Ovary (tissue), 9 donors: ENCODE results near the gene PXDC1. TPM values are rescaled to one million over a fixed set of nuclear protein-coding genes. Genes with fewer than 3 reads are reported as not detected.

Source experiments
- DNase-seq, 5 donors: peaks; one replicate each; pipeline ENCODE4 v3.0.0-alpha.2; 2019 to 2020
- H3K27ac ChIP-seq, 2 donors: fragments of 200-600 bp; one replicate each; pipeline versions ENCODE4 v1.5.1 to v1.8.0; 2019 to 2022
- H3K27me3 ChIP-seq: fragments of 200-600 bp; one replicate; pipeline ENCODE4 v1.8.0; 2022
- H3K36me3 ChIP-seq: fragments of 200-600 bp; sonication (generic); one replicate; pipeline ENCODE4 v1.5.1; 2019
- H3K4me1 ChIP-seq: one replicate; pipeline ENCODE4 v1.8.1; 2013; ENCODE audit warnings: mild to moderate bottlenecking, moderate library complexity; ENCODE audit not compliant: insufficient read depth
- H3K4me3 ChIP-seq: fragments of 200-600 bp; sonication (generic); one replicate; pipeline ENCODE4 v1.5.1; 2017
- H3K9me3 ChIP-seq, 2 donors: fragments of 200-600 bp in 1 of 2; sonication (generic) in 1 of 2; one replicate each; pipeline versions ENCODE4 v1.5.1 to v1.8.1; 2013 to 2019; ENCODE audit warnings: mild to moderate bottlenecking in 1 of 2, moderate library complexity in 1 of 2
- EP300 ChIP-seq: sonication (generic); formaldehyde crosslinking; IDR thresholded peaks from one replicate; pipeline ENCODE4 v1.6.1; 2017; ENCODE audit warnings: antibody characterized with exemption
- POLR2A ChIP-seq: fragments of 450-650 bp; IDR thresholded peaks from one replicate; pipeline ENCODE4 v1.6.1; 2017; ENCODE audit warnings: antibody characterized with exemption, mild to moderate bottlenecking, moderate library complexity
- WGBS, 3 donors: extraction: QIAGEN DNeasy Blood & Tissue Kit in 1 of 3; methylation state at CpG; one replicate each; pipeline versions ENCODE4 v1.1.5 to v1.1.7; 2013 to 2017; 5-methylcytosine and 5-hydroxymethylcytosine counted together
- intact Hi-C, 4 donors: fragments of 100-400 bp; cut with DNase I; formaldehyde crosslinking; loops; one replicate each; pipeline versions ENCODE4 v1.11.0 to v1.15.1; 2022 to 2023
- polyA plus RNA-seq, 2 donors: library from polyadenylated mRNA; stranded (reverse); fragments of 200-250 nt in 1 of 2; fragments of 350-450 nt in 1 of 2; fragmentation: Illumina TruSeq in 1 of 2; extraction: RNeasy Lipid Tissue Mini Kit (QIAGEN cat#74804) in 1 of 2; gene quantifications; one replicate each; pipeline ENCODE4 v1.2.3, GENCODE V29; 2013 to 2014
- total RNA-seq, 7 donors: library from RNA; depleted of rRNA in 2 of 7; stranded (reverse); fragments of >200 nt in 2 of 7; fragmentation: NEBNext Ultra II Directional in 3 of 7; extraction: Animal tissue kit (Norgen Biotek cat#: 25700) in 3 of 7; gene quantifications; one replicate each; pipeline versions ENCODE4 v1.1.0 to v1.2.4, GENCODE V29; 2016 to 2023
- TF ChIP-seq, protein P1 (sequence below), 3 donors: fragments of 450-650 bp in 2 of 3; fragments of 200-600 bp in 1 of 3; IDR thresholded peaks; one replicate each; pipeline versions ENCODE4 v1.5.1 to v1.8.0; 2016 to 2022; ENCODE audit warnings: antibody characterized with exemption in 3 of 3, mild to moderate bottlenecking in 1 of 3
- donor health status: DM: no; HTN: no; CAD: no; lungs with moderate emphysema.
- donor health status: DM: no; HTN: no; CAD: no.
- donor health status: Bipolar disorder and iron deficiency.
- donor health status: DM: yes; HTN: yes; CAD: no.
- donor health status: DM: no; HTN: no; CAD: no.
- donor health status: DM: yes; HTN: yes; CAD: no.

The PXDC1 gene
- total and polyA plus RNA-seq, 9 donors, result 16.1 to 49.4 (median 23.4) TPM

DNA sequence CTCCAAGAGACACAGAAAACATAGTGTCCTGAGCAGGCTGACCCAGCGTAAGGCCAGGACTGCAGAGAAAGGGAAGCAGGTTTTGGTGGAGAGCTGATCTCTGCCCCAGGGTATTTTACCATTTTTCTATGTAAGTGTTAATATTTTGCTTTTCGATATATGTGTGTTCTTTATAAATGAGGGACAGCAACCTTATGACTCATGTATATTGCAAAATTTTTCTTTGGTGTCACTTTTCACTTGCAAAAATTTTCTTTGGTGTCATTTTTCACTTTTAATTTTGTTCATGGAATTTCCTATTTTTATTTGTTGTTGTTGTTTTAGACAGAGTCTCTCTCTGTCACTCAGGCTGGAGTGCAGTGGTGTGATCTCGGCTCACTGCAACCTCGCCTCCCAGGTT is 34.6 kb upstream of the PXDC1 start:
- Histone ChIP-seq H3K4me3 (no peak overlapping the region), H3K27ac (no peak overlapping the region), H3K9me3 (no peaks in the 10 kb centered on the region), H3K4me1 (peaks cover 2% of the 10 kb centered on the region), H3K27me3 (no peaks in the 10 kb centered on the region), H3K36me3 (no peaks in the 10 kb centered on the region)
- DNase-seq, result no peak
- WGBS, 3 donors, result 90 to 95% (median 92%) methylated on average over 4 of the region's 4 CpGs
- intact Hi-C loops, result no loop called here
- TF ChIP-seq, protein P1, sequence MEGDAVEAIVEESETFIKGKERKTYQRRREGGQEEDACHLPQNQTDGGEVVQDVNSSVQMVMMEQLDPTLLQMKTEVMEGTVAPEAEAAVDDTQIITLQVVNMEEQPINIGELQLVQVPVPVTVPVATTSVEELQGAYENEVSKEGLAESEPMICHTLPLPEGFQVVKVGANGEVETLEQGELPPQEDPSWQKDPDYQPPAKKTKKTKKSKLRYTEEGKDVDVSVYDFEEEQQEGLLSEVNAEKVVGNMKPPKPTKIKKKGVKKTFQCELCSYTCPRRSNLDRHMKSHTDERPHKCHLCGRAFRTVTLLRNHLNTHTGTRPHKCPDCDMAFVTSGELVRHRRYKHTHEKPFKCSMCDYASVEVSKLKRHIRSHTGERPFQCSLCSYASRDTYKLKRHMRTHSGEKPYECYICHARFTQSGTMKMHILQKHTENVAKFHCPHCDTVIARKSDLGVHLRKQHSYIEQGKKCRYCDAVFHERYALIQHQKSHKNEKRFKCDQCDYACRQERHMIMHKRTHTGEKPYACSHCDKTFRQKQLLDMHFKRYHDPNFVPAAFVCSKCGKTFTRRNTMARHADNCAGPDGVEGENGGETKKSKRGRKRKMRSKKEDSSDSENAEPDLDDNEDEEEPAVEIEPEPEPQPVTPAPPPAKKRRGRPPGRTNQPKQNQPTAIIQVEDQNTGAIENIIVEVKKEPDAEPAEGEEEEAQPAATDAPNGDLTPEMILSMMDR (IDR thresholded peaks at IDR 0.05), result no peak
- TF ChIP-seq EP300 (no peak), POLR2A (no peak)

DNA sequence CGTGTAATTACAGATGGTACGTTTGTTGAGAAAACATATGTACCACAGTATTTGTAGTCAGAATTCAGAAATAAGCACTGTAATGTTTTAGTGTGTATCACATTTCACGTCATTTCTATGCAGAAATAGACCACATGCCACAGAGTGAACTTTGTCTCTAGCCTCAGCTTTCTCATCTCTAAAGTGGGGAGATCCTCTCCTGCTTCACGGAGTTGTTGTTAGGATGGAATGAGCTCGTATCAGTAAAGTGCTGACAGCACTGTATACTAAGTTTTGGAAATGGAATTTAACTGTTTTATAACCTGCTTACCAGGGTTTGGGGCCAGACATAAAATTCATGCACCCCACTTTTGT is 34.2 kb upstream of the PXDC1 start:
- Histone ChIP-seq H3K9me3 (no peaks in the 10 kb centered on the region), H3K27me3 (no peaks in the 10 kb centered on the region), H3K27ac (no peak overlapping the region), H3K36me3 (no peaks in the 10 kb centered on the region), H3K4me3 (no peak overlapping the region), H3K4me1 (peaks cover 2% of the 10 kb centered on the region)
- 66 to 77% (median 75%) methylated on average over 5 of the region's 5 CpGs for WGBS, 3 donors
- no peak for DNase-seq
- intact Hi-C loops, result no loop called here
- TF ChIP-seq, protein P1 (IDR thresholded peaks at IDR 0.05), result no peak
- no peak for TF ChIP-seq EP300
- no peak for TF ChIP-seq POLR2A

DNA sequence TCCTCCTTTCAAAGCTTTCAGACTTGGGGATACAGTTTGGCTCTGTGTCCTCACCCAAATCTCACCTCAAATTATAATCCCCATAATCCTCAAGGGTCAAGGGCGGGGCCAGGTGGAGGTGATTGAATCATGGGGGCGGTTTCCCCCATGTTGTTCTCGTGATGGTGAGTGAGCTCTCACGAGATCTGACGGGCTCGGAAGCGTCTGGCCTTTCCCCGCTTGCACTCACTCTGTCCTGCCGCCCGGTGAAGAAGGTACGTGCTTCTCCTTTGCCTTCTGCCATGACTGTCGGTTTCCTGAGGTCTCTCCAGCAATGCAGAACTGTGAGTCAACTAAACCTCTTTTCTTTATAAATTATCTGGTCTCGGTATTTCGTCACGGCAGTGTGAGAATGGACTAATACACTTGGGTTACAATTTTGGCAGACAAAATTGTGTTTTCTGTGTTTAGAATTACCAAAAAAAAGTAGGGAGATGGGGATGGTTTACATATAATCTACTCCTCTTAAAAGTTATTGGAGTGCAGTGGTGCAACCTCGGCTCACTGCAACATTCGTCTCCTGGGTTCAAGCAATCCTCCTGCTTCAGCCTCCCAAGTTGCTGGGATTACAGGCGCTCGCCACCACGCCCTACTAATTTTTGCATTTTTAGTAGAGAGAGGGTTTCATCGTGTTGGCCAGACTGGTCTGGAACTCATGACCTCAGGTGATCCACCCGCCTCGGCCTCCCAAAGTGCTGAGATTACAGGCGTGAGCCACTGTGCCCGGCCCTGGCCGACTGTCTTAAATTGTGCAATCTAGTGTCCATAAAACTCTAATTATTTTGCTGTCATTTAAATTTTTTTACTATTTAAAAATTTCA is 33.6 kb upstream of the PXDC1 start:
- Histone ChIP-seq H3K4me1 (peaks cover 2% of the 10 kb centered on the region), H3K27me3 (no peaks in the 10 kb centered on the region), H3K27ac (no peak overlapping the region), H3K4me3 (no peak overlapping the region), H3K36me3 (no peaks in the 10 kb centered on the region), H3K9me3 (no peaks in the 10 kb centered on the region)
- TF ChIP-seq EP300 (no peak), POLR2A (no peak)
- TF ChIP-seq, protein P1 (IDR thresholded peaks at IDR 0.05), result no peak
- WGBS, 3 donors, result 90 to 92% (median 92%) methylated on average over 26 of the region's 26 CpGs
- no peak for DNase-seq
- intact Hi-C loops, result no loop called here

DNA sequence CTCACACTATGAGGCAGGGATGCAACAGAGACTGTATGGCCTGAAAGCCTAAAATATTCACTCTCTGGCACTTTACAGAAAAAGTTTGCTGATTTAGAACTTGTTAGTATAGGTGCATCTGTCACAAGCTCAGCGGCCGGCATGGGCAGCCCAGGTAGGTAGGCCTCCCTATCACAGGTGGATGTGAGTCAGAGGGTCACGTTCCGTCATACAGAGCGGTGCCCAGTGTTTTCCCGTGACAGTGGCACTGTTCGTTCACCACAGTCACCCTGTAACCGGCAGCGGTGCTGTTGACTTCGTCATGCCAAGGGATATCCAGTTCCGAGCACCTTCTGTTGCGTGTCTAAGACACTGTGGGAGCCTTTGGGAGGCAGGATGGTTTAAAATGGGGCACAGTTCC is 32.9 kb upstream of the PXDC1 start:
- H3K36me3 ChIP-seq, result no peaks in the 10 kb centered on the region
- intact Hi-C loops, result no loop called here
- no peak for DNase-seq
- WGBS, 3 donors, result 96% methylated on average over 12 of the region's 12 CpGs
- no peak overlapping the region for H3K4me3 ChIP-seq
- no peaks in the 10 kb centered on the region for H3K9me3 ChIP-seq
- no peak for TF ChIP-seq POLR2A
- no peak for TF ChIP-seq EP300
- TF ChIP-seq, protein P1 (IDR thresholded peaks at IDR 0.05), result no peak
- H3K27ac ChIP-seq, result no peak overlapping the region
- no peaks in the 10 kb centered on the region for H3K27me3 ChIP-seq
- peaks cover 2% of the 10 kb centered on the region for H3K4me1 ChIP-seq
